Retina (tissue), 1 donor: ENCODE results near the gene UNC5C.

Experiments
- DNase-seq: peaks from one replicate; pipeline ENCODE4 v3.0.0-alpha.2; 2016

The UNC5C gene

DNA sequence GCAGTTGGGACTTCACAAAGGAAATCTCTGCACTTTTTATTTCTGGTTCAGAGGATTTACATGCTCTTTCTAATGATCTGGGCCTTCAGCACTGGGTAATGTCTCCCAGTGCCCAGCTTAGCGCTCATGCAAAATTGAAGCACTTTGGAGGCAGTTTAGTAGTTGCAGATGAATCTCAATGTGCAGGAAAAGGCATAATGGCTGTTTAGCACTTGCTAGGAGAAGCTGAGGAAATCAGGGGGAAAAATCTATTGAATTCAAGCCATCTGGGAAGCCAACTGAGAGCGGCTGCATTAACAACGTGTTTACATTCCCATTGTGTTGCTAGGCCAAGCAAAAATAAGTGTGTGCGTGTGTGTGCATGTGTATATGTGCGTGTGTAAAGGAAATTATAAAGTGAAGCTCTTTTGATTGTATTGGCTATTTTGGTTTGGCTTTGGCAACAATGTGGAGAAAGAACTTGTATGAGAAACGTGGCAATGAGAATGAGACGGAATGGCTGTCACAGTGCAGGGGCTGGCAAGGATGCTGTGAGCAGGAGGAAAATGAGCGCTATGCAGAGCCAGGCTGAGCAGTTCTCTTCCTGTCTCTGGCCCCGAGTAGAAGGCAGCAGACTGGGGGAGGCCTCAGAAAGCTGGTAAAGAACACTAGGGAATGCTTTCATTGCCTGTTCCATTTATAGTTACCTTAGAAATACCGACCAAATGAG lies 231.5 kb downstream of the UNC5C start:
- peak; percentile 66 for DNase-seq

DNA sequence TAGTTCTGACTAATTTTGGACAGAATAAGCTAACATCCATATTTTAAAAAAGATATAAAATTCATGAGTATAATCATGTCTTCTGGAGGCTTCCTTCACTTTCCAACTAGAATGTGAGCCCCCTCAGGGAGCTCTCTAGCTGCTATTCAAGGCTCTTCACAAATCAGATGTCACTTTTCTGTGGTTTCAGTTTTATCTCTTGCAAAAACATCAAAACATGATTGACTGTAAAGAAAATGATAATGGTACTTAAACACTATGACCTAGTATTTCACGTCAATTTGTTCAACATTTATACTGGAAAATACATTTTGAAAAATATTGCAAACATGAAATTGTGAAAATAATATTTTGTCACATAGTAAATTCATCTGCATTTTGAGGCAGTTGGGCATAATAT lies 234.2 kb downstream of the UNC5C start:
- no peak for DNase-seq

DNA sequence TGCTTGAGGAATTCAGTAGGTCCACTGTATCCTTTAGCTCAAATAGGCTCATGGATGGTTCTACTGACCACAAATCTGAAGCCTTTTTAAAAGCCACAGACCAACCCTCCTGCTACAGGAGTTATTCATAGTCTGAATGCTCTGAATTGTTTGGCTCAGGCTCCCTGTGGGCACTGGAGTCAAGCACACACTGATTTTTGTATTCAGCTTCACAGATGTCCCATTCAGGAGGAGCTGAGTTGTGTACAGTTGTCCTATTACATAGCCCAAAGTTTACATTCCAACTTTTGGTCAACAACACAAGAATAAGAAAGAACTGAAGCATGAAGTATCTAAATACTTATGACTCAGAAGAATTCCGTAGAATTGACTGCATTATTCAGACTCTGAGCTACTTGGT lies 243.9 kb downstream of the UNC5C start:
- no peak for DNase-seq

DNA sequence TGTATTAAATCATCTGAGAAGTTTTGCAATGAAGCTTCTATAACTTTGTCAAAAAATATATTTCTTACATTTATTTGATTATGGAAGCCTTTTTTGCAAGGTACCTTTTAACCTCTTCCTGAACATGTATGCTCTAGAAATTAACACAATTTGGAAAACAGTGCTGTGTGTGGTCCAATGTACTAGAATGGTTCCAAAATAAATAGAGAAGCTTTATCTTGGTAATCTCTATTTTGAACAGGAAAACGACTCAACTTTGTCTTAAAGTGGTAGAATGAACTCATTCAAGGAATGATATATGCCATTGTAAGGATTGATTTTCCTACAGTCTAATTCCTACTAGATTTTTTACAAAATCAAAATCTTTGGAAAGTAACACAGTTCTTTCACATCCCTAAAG lies 248.5 kb downstream of the UNC5C start:
- no peak for DNase-seq

DNA sequence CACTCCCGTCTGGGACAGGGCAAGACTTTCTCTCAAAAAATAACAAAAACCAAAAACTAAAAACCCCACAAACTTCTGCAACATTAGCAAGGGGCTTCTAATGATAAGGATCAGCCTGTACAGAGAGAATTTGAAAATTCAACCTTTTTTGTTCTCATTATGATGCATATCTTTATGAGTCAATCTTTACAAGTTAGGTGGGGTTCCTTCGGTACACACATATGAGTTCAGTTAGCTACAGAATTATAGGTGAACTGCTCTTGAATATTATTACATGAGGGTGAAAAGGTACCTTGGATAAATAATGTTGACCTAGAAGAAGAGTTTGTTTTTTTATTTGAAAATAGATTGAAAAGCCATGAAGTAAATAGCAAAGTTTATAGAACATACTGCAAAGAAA lies 252.7 kb downstream of the UNC5C start:
- DNase-seq = no peak

DNA sequence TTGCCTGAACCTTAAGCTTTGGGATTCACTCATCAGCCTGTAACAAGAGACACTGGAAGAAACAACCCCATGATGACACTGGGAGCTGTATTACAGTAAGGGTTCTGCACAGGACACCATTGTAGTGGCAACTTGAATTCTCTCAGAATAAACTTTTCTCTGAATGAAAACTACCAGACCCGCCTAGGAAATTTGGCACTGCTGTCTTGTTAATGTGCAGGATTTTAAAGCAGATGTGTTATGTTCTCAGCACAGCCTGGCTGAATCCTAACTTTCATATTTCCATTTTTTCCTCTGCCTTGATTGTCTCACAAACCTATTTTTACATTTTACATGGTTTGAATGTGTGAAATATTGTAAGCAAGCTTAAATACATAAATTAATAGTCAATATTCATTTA lies 253.6 kb downstream of the UNC5C start:
- DNase-seq = no peak

DNA sequence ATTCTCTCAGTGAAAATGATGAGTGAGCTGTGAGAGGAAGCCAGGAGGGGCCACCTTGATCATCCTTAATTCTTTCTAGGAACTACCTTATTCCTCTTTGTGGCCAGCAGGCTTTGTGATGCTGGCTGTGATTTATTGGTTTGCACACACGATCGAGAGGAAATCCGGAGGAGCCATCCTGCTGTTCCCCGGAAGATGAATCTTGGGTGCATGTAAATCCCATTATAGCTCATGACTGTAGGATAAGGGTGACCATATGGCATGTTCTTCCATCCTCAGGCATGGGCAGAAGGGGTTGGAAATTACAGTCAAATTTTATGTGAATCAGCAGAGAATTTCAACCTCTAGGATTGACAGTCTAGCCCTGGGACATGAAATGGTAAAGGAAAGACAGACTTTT lies 254.5 kb downstream of the UNC5C start:
- no peak for DNase-seq

DNA sequence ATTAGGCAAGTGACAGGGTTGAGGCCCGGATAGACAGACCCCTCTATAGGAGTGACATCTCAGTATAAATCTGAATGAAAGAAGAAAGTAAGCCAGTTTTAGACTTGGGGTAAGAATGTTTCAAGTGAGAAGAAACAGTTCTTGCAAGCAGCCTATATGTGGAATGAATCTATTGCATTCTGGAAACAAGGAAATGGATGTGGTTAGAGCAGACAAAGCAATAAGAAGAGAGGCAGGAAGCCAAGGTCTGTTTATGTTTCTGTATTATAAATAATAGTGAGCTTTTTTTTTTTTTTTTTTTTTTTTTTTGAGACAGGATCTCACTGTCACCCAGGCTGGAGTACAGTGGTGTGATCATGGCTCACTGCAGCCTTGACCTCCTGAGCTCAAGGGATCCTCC lies 255.8 kb downstream of the UNC5C start:
- DNase-seq = no peak

DNA sequence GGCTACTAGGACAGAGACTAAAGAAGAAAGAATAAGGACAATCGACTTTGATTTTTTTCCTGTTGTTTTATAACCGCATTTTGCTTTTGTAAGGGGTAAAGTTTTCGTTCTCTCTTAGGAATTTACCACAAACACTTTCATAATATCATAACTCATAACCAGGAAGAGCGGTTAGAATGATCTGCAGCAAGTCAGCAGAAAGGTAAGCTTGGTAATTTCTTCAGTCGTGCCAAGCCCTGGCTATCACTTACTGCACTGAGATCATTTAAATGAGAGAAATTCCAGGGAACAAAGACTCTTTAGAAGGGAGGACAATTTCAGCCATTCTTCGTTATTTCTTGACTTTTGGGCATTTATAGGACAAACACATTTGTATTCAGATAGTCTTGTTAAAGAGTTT lies 258.1 kb downstream of the UNC5C start:
- no peak for DNase-seq

DNA sequence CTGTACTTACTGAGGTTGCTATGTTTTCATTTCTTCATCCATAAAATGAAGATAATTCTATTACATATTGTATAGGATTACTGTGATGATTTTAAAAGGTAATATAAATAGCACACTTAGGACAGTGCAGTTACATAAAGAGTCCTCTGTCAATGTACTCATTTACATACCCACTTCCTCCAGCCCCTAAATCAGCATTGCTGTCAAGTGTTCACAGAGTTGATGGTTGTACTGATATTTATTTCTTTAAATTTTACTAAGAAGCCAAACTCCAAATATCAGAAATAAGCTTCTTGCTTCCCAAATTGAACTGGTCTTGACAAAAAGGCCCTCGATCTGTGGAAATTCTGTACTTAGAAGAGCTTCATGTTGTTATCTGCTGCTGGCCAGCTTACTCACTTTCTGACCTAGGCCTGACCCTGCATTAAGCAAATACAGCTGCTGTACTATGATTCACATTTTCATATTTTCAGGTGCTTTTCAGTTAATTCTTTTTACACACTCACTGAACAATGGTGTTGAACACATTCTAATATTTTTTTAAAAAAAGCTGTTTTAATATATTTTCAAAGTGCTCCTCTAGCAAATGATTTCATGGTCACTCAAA lies 259.6 kb downstream of the UNC5C start:
- DNase-seq = no peak

DNA sequence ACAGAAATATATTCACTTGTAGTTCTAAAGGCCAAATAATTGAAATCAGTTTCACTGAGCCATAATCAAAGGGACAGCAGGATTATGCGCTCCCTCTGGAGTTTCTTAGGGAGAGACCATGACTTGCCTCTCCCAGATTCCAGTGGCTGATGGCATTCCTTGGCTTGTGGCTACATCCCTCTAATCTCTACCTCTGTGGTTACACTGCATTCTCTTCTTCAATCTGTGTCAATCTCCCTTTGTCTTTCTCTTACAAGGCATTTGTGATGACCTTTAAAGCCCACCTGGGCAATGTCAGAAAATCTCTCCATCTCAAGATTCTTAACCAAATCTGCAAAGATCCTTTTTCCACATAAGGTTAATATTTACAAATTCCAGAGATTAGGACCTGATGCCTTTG lies 260.2 kb downstream of the UNC5C start:
- no peak for DNase-seq

DNA sequence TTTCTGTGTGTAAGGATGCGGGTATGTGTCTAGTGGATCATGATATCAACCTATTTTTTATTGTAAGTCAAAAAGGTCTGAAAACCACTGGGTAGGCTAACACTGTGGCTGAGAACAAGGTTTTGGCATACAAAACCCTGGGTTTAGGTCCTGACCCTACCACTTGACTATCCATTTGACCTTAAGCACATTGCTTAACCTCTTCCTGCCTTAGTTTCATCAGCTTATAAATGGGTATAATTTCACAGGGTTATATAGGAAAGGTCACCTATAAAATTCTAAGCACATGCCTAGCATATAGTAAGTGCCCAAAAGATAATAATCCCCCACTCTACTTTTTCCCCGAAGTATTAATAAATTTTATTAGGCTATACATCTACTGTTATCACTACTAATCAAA lies 263.0 kb downstream of the UNC5C start:
- no peak for DNase-seq

DNA sequence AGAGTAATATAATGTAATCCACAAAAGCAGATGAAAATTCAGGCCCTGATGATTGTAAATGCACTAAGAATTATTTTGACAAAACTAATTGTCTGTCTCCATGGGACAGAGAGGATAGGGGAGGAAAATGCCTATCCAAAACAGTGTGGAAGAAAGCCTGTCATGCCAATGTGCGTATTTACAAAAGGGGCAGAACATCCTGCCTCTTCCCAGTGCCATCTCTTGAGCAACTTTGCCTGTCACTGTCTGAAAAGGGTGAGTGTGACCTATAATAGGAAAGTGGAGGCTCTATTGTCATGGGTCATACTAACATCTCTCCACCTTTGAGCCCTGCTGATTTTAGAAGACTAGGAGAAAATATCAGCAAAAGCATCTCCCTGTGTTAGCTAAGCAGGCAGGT lies 264.1 kb downstream of the UNC5C start:
- DNase-seq = no peak

DNA sequence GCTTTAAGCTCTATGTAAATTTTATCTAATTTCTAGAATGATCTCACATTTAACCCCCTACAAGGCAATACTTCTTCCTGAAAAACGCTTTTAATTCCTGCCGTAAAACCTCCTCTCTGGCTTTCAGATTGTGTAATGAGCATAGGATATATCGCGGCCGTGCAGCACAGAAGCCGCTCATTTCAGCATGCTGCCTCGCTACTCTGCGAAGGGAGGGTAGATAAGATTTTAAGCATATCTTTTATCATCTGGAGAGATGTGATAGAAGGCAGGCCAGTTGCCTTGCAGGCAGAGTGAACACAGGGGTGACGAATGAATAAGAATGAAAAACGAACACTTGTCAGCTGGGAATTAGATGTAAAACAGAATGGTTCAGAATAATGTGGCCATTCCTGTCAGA lies 265.5 kb downstream of the UNC5C start:
- no peak for DNase-seq

DNA sequence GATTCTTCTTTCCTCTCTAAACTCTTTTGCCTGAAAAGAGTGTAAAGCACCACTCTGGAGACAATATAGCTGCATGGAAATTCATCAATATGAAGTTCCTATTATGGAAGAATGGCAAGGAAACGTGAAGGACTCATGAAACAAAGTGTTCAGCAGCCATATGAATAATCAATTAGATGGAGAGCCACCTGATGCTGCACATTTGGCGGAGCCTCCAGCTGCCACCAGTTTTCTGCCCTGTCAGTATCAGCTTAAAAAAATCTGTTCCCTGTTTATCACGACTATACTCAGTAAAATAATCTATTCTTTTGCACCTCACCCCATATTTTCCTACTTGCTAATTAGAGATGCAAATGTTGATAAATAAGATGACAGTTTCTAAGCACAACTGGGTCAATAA lies 276.0 kb downstream of the UNC5C start:
- peak; percentile 12 for DNase-seq

DNA sequence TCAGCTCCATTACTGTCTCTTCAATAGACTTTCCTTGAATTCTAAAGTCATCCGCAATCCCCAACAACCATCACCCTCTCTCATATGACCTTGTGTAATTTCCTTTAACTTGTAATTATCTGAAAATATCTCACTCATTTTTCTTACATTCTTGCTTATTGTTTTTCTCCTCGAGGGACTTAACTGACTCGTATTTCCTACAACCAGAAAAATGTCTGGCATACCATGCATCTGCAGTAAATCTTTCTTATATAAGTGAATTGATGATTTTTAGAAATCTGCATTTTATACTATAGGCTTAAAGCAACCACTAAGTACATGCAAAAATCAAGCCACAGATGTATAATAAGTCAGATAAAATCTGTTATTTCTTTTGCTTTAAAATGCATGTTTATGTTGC lies 276.7 kb downstream of the UNC5C start:
- DNase-seq = no peak

DNA sequence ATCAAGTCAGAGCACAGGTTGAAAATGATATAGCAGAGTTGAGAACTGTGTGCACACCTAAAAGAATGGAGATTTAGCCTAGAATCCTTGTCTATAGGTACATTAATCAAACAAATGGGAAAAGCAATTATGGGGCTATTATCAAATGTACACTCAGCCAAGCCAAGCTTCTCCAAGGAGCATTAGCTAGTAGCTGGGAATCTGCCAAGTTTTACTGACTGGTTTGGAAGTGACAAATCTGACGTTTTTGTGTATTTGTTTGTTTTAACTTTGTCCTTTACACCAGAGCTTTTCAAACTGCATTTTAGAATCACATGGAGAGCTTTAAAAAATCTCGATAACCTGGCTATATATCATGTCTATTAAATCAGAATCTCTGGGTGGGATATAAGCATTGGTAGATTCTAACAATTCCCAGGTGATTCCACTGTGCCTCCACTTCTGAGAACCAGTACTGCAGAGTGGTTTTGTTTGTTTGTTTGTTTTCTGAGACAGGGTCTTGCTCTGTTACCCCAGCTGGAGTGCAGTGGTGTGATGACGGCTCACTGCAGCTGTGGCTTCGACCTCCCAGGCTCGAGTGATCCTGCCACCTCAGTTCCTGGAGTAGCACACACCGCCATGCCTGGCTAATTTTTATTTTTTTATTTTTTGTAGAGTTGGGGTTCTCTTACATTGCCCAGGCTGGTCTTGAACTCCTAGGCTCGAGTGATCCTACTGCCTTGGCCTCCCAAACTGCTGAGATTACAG lies 279.8 kb downstream of the UNC5C start:
- DNase-seq = no peak

DNA sequence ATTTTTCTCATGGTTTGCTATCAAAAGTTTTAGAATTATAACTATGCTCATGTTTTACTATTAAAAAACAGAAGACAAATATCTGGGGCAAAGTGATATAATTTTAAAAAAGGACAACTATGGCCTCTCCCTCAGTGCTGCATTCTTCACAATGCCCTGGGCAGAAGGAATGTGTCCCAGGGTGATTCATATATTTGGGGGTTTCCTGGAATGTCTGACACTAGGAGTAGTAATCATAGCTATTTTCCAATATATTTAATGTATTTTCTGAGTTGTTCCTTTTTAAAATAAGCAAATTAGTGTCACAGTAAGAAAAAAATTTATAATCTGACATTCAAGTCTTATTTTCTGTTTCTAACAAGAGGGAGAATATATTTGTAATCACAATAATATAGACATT lies 281.7 kb downstream of the UNC5C start:
- no peak for DNase-seq

DNA sequence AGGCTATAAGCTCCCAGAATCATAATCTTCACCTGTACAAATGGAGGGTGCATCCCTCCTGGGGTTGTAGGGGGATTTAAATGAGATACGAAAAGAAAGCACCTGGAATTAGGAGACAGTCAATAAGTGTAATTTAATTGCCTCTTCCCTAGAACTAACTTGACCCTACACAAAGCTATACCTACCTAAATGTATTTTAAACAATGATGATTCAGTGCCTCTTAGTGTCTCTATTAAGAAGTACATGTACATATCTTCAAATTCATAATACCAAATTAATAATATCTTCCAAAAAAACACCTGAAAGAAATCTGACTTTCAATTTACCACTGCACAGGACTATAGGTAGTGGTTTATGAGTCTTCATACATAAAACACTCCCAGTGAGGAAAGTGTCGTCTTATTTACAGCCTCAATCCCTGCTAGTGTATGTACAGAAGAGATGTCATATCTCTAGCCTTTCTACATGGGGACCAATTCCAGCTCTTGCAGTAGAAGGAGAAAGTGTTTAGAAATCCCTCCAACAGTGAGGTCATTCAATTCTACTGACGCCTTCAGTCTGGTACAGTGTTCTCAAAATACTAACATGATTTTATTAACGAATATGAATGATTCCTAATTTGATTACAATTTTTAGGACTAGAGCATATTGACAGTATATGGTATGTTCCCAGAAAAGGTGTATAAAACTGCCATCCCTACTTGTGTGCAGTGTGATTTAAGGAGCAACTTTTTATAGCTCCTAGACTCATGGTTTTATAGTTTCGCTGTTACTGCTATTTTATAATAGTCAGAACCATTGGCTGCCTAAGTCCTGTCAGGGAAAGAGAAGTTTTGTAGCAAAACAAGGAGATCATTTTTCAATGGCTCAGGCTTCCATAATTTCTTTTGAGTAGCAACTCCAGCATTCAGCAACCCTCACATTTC lies 282.7 kb downstream of the UNC5C start:
- no peak for DNase-seq

DNA sequence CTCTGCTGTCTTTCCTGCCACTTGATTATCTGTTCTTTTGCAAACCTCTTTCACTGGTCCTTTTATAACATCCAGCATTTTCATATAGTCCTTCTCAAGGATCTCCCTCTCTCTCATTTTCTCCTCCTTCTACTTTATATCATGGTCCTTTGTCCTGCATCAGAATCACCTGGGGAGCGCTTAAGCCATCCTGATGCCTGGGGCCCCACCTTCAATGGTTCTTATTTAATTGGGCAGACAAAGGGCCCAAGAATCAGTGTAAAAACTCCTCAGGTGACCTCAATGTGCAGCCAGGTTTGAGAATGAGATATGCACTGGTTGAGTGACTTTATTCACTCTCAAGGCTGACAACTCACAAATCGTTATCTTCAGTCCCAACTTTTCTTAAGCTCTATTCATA lies 283.9 kb downstream of the UNC5C start:
- DNase-seq = no peak

DNA sequence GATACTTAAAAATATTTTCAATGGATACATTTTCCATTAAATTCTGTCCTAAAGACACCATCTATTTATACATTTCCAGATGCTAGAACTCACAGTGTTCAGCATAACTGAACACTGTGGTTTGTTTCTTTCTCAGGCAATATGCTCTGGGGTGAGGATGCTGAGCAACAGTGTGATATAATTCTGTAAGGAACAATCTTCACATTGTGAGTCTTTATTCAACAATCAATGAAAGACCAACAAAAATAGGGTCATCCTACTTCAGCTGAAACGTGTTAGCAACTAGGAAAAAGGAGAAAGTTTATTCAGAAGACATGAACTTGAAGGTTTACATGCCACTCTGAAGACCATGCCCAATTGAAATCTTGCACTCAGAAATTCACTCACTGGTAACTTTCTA lies 284.8 kb downstream of the UNC5C start:
- DNase-seq = no peak

DNA sequence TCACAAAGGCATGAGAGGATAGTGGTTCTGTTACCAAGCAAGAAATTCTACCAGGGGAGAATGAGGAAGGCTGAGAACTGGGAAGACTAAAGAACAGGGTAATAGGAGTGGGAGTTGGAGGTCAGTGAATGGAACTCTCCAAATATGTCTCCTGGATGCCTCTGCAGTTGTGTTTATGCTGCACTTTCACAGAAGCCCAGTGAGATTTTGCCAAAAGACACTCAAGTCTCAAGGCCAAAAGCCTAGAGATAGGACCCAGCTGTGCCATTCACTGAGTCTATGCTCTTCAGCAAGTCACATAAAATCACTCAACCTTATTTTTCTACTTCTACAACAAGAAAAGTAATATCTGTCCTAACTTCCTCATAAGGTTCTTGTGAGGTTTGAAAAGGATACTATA lies 285.4 kb downstream of the UNC5C start:
- no peak for DNase-seq

DNA sequence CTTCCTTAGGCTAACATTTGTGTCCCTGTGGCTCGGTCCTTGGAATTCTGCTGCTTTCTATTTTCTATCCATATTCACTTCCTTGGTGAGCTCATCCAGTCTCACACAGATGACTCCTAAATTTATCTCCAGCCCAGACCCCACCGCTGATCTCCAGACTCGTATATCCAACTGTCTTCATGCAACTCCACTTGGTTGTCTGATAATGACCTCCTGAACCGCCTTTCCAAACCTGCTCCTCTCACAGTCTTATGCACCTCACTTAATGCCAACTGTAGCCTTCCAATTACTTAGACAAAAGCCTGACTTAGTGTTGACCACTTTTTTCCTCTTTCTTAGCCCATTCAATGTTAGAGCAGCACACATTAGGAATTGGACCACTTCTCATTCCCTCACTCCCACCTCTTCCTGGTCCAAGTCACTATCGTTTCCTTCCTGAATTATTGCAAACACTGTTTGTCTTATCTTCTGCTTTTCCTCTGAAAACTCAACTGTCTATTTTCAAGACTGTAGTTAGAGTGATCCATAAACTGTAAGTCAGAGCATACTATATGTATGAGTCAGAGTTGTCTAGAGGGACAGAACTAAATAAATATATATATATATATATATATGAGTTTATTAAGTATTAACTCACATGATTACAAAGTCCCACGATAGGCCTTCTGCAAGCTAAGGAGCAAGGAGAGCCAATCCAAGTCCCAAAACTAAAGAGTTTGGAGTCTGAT lies 292.5 kb downstream of the UNC5C start:
- DNase-seq = no peak
